H1 (cell line): ENCODE measurements around the gene HAO2. TPM values are rescaled to one million over a fixed set of nuclear protein-coding genes. Genes with fewer than 3 reads are reported as not detected.
"Not testable (repeated sequence)": the region's sequence is repeated elsewhere in the genome, so short reads cannot be mapped to it uniquely, and the experiment has no call there.

ENCODE experiments used
- CTCF ChIA-PET: fragments of 300-600 bp; sonication (Branson Sonifier 250); formaldehyde crosslinking; loops from one replicate; lab custom pipeline; 2021; ENCODE audit not compliant: partially characterized antibody; lab: Charles Lee
- POLR2A ChIA-PET: fragments of 300-600 bp; sonication (Branson Sonifier 250); formaldehyde crosslinking; loops from one replicate; lab custom pipeline; 2021; ENCODE audit warnings: inconsistent platforms; ENCODE audit not compliant: partially characterized antibody; lab: Charles Lee
- DNase-seq, 2 experiments: peaks; one replicate each; pipeline versions ENCODE4 v3.0.0 to v3.0.0-alpha.2; 2010 to 2022; ENCODE audit warnings: low spot score in 2 of 2, low read depth in 1 of 2, mixed read lengths in 1 of 2
- FAIRE-seq: peaks from 2 replicates; lab custom pipeline; 2011; peaks lifted over from hg19 to GRCh38; lab: Jason Lieb, UNC
- H2AFZ ChIP-seq: 2 replicates; pipeline ENCODE4 v1.8.1; 2012; ENCODE audit warnings: low read length, inconsistent platforms
- H2AK5ac ChIP-seq: 2 replicates; pipeline ENCODE4 v1.6.1; 2013; ENCODE audit warnings: low read depth, low read length
- H2BK120ac ChIP-seq: replicated peaks from 2 replicates; pipeline ENCODE3; 2013; ENCODE audit warnings: low read depth, low read length, inconsistent platforms
- H2BK12ac ChIP-seq: 2 replicates; pipeline ENCODE4 v1.6.1; 2013; ENCODE audit warnings: low read depth, low read length
- H2BK15ac ChIP-seq: 2 replicates; pipeline ENCODE4 v1.6.1; 2013; ENCODE audit warnings: low read length
- H2BK20ac ChIP-seq: 2 replicates; pipeline ENCODE4 v1.6.1; 2013; ENCODE audit warnings: low read length
- H2BK5ac ChIP-seq: 2 replicates; pipeline ENCODE4 v1.6.1; 2013; ENCODE audit warnings: low read depth, low read length
- H3K14ac ChIP-seq: 2 replicates; pipeline ENCODE4 v1.6.1; 2013; ENCODE audit warnings: inconsistent platforms; ENCODE audit not compliant: insufficient read length
- H3K18ac ChIP-seq: 2 replicates; pipeline ENCODE4 v1.6.1; 2013; ENCODE audit warnings: low read length; ENCODE audit errors: extremely low read depth
- H3K23ac ChIP-seq: 2 replicates; pipeline ENCODE4 v1.6.1; 2013; ENCODE audit warnings: inconsistent platforms; ENCODE audit not compliant: insufficient read length
- H3K23me2 ChIP-seq: 2 replicates; pipeline ENCODE4 v1.6.1; 2013; ENCODE audit warnings: low read depth, low read length
- H3K27ac ChIP-seq: 2 replicates; pipeline ENCODE4 v1.6.1; 2011; ENCODE audit warnings: low read depth, low read length, inconsistent platforms
- H3K27me3 ChIP-seq, 4 experiments: replicated peaks in 1 of 4; 1 replicate in 1 of 4; 2 replicates in 3 of 4; pipeline versions ENCODE4 v1.6.1 to v1.8.1; 2011 to 2013; ENCODE audit warnings: low read length in 3 of 4, mild to moderate bottlenecking in 3 of 4, inconsistent platforms in 2 of 4, mixed read lengths in 2 of 4, moderate library complexity in 1 of 4; ENCODE audit not compliant: control insufficient read depth in 3 of 4, insufficient read depth in 3 of 4; ENCODE audit errors: extremely low read depth in 1 of 4
- H3K36me3 ChIP-seq, 4 experiments: 2 replicates each; pipeline versions ENCODE4 v1.6.1 to v1.8.1; 2011 to 2013; ENCODE audit warnings: mild to moderate bottlenecking in 4 of 4, low read length in 3 of 4, moderate library complexity in 2 of 4, control low read depth in 1 of 4, inconsistent platforms in 1 of 4; ENCODE audit not compliant: insufficient read depth in 4 of 4, control insufficient read depth in 2 of 4
- H3K4ac ChIP-seq: replicated peaks from 2 replicates; pipeline ENCODE3; 2013; ENCODE audit warnings: low read length, low read depth, mixed read lengths, inconsistent platforms; ENCODE audit not compliant: insufficient read length
- H3K4me1 ChIP-seq, 4 experiments: replicated peaks in 1 of 4; 1 replicate in 1 of 4; 2 replicates in 3 of 4; pipeline versions ENCODE4 v1.6.1 to v1.8.1; 2011 to 2013; ENCODE audit warnings: low read length in 3 of 4, inconsistent platforms in 2 of 4, mixed read lengths in 1 of 4; ENCODE audit not compliant: insufficient read depth in 4 of 4, control insufficient read depth in 3 of 4
- H3K4me2 ChIP-seq, 2 experiments: 2 replicates each; pipeline versions ENCODE4 v1.6.1 to v1.8.1; 2011 to 2013; ENCODE audit warnings: low read depth in 2 of 2, low read length in 2 of 2, control low read depth in 1 of 2, inconsistent platforms in 1 of 2, mild to moderate bottlenecking in 1 of 2; ENCODE audit not compliant: insufficient read depth in 1 of 2
- H3K4me3 ChIP-seq, 4 experiments: fragments of 200-600, 300-600 bp in 1 of 4; sonication (generic), shearing (Covaris generic), sonication (Bioruptor Twin) in 1 of 4; 2 replicates each; pipeline versions ENCODE4 v1.5.1 to v1.8.1; 2011 to 2016; ENCODE audit warnings: low read length in 4 of 4, low read depth in 3 of 4, control low read depth in 2 of 4, inconsistent platforms in 2 of 4, mild to moderate bottlenecking in 2 of 4, mixed read lengths in 1 of 4, moderate library complexity in 1 of 4; ENCODE audit not compliant: insufficient read depth in 2 of 4; ENCODE audit errors: extremely low read depth in 1 of 4
- H3K56ac ChIP-seq: replicated peaks from 2 replicates; pipeline ENCODE3; 2013; ENCODE audit warnings: low read depth, mild to moderate bottlenecking, mixed read lengths, low read length, inconsistent platforms; ENCODE audit not compliant: insufficient read length
- H3K79me1 ChIP-seq: 2 replicates; pipeline ENCODE4 v1.6.1; 2013; ENCODE audit warnings: low read depth, low read length, control low read depth
- H3K79me2 ChIP-seq, 2 experiments: 2 replicates each; pipeline versions ENCODE4 v1.6.1 to v1.8.1; 2012 to 2013; ENCODE audit warnings: low read length in 2 of 2, mild to moderate bottlenecking in 2 of 2, inconsistent platforms in 1 of 2; ENCODE audit not compliant: insufficient read depth in 2 of 2, control insufficient read depth in 1 of 2
- H3K9ac ChIP-seq, 4 experiments: replicated peaks in 1 of 4; 1 replicate in 1 of 4; 2 replicates in 3 of 4; pipeline versions ENCODE4 v1.6.1 to v1.8.1; 2011 to 2013; ENCODE audit warnings: low read depth in 3 of 4, low read length in 3 of 4, control low read depth in 2 of 4, mild to moderate bottlenecking in 2 of 4, moderate library complexity in 2 of 4, inconsistent platforms in 1 of 4; ENCODE audit errors: extremely low read depth in 1 of 4
- H3K9me3 ChIP-seq, 2 experiments: 2 replicates each; pipeline versions ENCODE4 v1.6.1 to v1.8.1; 2012 to 2013; ENCODE audit warnings: mild to moderate bottlenecking in 2 of 2, moderate library complexity in 2 of 2, control low read depth in 1 of 2, inconsistent platforms in 1 of 2, low read depth in 1 of 2, low read length in 1 of 2, mixed read lengths in 1 of 2; ENCODE audit not compliant: insufficient read depth in 2 of 2
- H4K20me1 ChIP-seq, 2 experiments: replicated peaks in 1 of 2; 2 replicates each; pipeline versions ENCODE3 to v1.8.1; 2011 to 2013; ENCODE audit warnings: inconsistent platforms in 2 of 2, low read length in 2 of 2, mild to moderate bottlenecking in 1 of 2; ENCODE audit not compliant: insufficient read depth in 2 of 2, control insufficient read depth in 1 of 2
- H4K5ac ChIP-seq: 2 replicates; pipeline ENCODE4 v1.6.1; 2013; ENCODE audit warnings: low read length, low read depth, mixed read lengths, inconsistent platforms; ENCODE audit not compliant: insufficient read length
- H4K8ac ChIP-seq: 2 replicates; pipeline ENCODE4 v1.8.0; 2013; ENCODE audit warnings: mild to moderate bottlenecking, moderate library complexity, low read length, inconsistent platforms; ENCODE audit not compliant: insufficient read depth; ENCODE audit errors: extremely low read depth
- H4K91ac ChIP-seq: replicated peaks from 2 replicates; pipeline ENCODE3; 2013; ENCODE audit warnings: low read length, mixed read lengths, inconsistent platforms; ENCODE audit not compliant: insufficient read length
- ATF3 ChIP-seq: IDR thresholded peaks from 2 replicates; pipeline ENCODE4 v1.6.1; 2011; ENCODE audit warnings: low read depth, mild to moderate bottlenecking, low read length; ENCODE audit not compliant: insufficient read depth
- BCL11A ChIP-seq, 2 experiments: IDR thresholded peaks; one replicate each; pipeline ENCODE4 v1.6.1; 2011; ENCODE audit warnings: low read depth in 2 of 2, low read length in 2 of 2, mild to moderate bottlenecking in 2 of 2
- FOSL1 ChIP-seq: IDR thresholded peaks from 2 replicates; pipeline ENCODE4 v1.6.1; 2011; ENCODE audit warnings: mild to moderate bottlenecking, low read depth, low read length, moderate library complexity; ENCODE audit not compliant: insufficient read depth
- GTF2F1 ChIP-seq: IDR thresholded peaks from 2 replicates; pipeline ENCODE4 v1.6.1; 2012; ENCODE audit warnings: low read depth, low read length, improper control_type of control experiment, borderline replicate concordance
- JUND ChIP-seq: IDR thresholded peaks from 2 replicates; pipeline ENCODE4 v1.6.1; 2011; ENCODE audit warnings: mild to moderate bottlenecking, improper control_type of control experiment, low read length
- SIN3A ChIP-seq, 2 experiments: IDR thresholded peaks in 1 of 2; conservative IDR thresholded peaks in 1 of 2; 2 replicates each; pipeline ENCODE4 v1.6.1; 2011 to 2012; ENCODE audit warnings: low read length in 2 of 2, improper control_type of control experiment in 1 of 2, low read depth in 1 of 2, mild to moderate bottlenecking in 1 of 2
- SUZ12 ChIP-seq: fragments of 200-600 bp; sonication (generic); IDR thresholded peaks from 2 replicates; pipeline ENCODE4 v1.6.1; 2012; ENCODE audit warnings: mild to moderate bottlenecking, inconsistent platforms, low read length, moderate library complexity, mixed read lengths
- TAF7 ChIP-seq: optimal IDR thresholded peaks from 2 replicates; pipeline ENCODE3; 2011; ENCODE audit warnings: low read depth, mild to moderate bottlenecking, inconsistent platforms, low read length, moderate library complexity, borderline replicate concordance
- TEAD4 ChIP-seq: IDR thresholded peaks from 2 replicates; pipeline ENCODE4 v1.6.1; 2012; ENCODE audit warnings: low read depth, low read length, inconsistent platforms, mixed read lengths
- WGBS, 2 experiments: shearing (Covaris generic) in 1 of 2; methylation state at CpG; one replicate each; pipeline versions ENCODE4 v1.1.6 to v1.1.7; 2013 to 2015; ENCODE audit warnings: low lambda C conversion rate in 2 of 2, mixed read lengths in 2 of 2, inconsistent platforms in 1 of 2, low coverage in 1 of 2, missing lambda C conversion rate in 1 of 2; ENCODE audit not compliant: insufficient replicate concordance in 2 of 2, insufficient coverage in 1 of 2, insufficient read length in 1 of 2; ENCODE audit errors: extremely low coverage in 1 of 2, missing lambda C conversion rate in 1 of 2; 5-methylcytosine and 5-hydroxymethylcytosine counted together
- polyA plus RNA-seq, 7 experiments: library from polyadenylated mRNA; depleted of rRNA in 3 of 7; stranded (reverse) in 5 of 7; unstranded in 2 of 7; fragments of >200 nt in 5 of 7; fragments of 200-250 nt in 2 of 7; gene quantifications; 1 replicate in 5 of 7; 2 replicates in 1 of 7; 4 replicates in 1 of 7; pipeline versions ENCODE4 v1.2.1 to v1.2.3, GENCODE V29; 2011 to 2013; ENCODE audit warnings: missing spikeins in 2 of 7, mixed read lengths in 2 of 7
- total RNA-seq: library from RNA; stranded (reverse); fragmentation: NEBNext Ultra II Directional; extraction: Animal tissue kit (Norgen Biotek cat#: 25700); gene quantifications from 2 replicates; pipeline ENCODE4 v1.2.1, GENCODE V29; 2021

Gene HAO2
- total and polyA plus RNA-seq, 2 of the 8 experiments (the other 6 are each of a cell fraction or from before 2014, with no cell fraction given), result not detected

GRCh38 chr1:119333163-119333896, 35.3 kb upstream of the HAO2 start (continued):
- TF ChIP-seq SUZ12 (no peak), ATF3 (no peak), GTF2F1 (no peak), BCL11A (IDR thresholded peaks at IDR 0.05; ENCODE audit: low read depth in 2 of 2, low read length in 2 of 2) (no peak), TAF7 (no peak), TEAD4 (no peak), JUND (no peak), SIN3A (conservative IDR thresholded peaks at IDR 0.05 in 1 of 2, IDR thresholded peaks at IDR 0.05 in 1 of 2; ENCODE audit: low read depth in 1 of 2, low read length in 2 of 2) (no peak), FOSL1 (no peak)

GRCh38 chr1:119333897-119334250, 34.7 kb upstream of the HAO2 start:
- POLR2A ChIA-PET, result interaction anchor here (0.6 kb wide), 1 partner anchor 44 kb away, joined by 3 read pairs; no protein-coding TSS in a partner anchor
- H4K8ac ChIP-seq, H3K9me3 ChIP-seq, H3K9ac ChIP-seq, H3K23me2 ChIP-seq, H3K27me3 ChIP-seq, H4K5ac ChIP-seq, H3K4me3 ChIP-seq, H3K4ac ChIP-seq, H3K23ac ChIP-seq, H3K56ac ChIP-seq, H4K20me1 ChIP-seq, H2BK120ac ChIP-seq, H2BK20ac ChIP-seq, H2BK12ac ChIP-seq, H2AK5ac ChIP-seq, H3K14ac ChIP-seq, H4K91ac ChIP-seq, H2BK5ac ChIP-seq, H3K27ac ChIP-seq, H3K79me2 ChIP-seq, FAIRE-seq, H3K18ac ChIP-seq, H2BK15ac ChIP-seq, H3K79me1 ChIP-seq, H3K36me3 ChIP-seq, H3K4me2 ChIP-seq, DNase-seq, H2AFZ ChIP-seq: not testable (repeated sequence)
- CTCF ChIA-PET, result interaction anchor here (0.6 to 4.1 kb wide), 5 partner anchors 9 to 126 kb away, joined by 3 to 22 read pairs (median 3); no protein-coding TSS in a partner anchor
- H3K4me1 ChIP-seq, result peaks cover 10 to 28% (median 18%) of the 10 kb centered on the region in 4 experiments
- 95% methylated on average over 15 of the region's 16 CpGs; no CpG with 5 or more reads in 1 of the 2 experiments for WGBS, 2 experiments
